GM23248 (cell line): ENCODE measurements around the gene ZFAND3. TPM values are rescaled to one million over a fixed set of nuclear protein-coding genes. Genes with fewer than 3 reads are reported as not detected.

Source experiments
- DNase-seq: peaks from one replicate; pipeline ENCODE4 v3.0.0-alpha.2; 2015
- H2AFZ ChIP-seq: fragments of 200-600 bp; sonication (generic); 2 replicates; pipeline ENCODE4 v1.6.1; 2016; ENCODE audit warnings: antibody characterized with exemption
- H3F3A ChIP-seq: fragments of 200-600 bp; sonication (generic); 2 replicates; pipeline ENCODE4 v1.6.1; 2016; ENCODE audit warnings: mild to moderate bottlenecking, antibody characterized with exemption, mixed run types; ENCODE audit not compliant: insufficient read depth
- H3K27ac ChIP-seq: fragments of 200-600 bp; sonication (generic); 2 replicates; pipeline ENCODE4 v1.5.1; 2016; ENCODE audit warnings: mild to moderate bottlenecking
- H3K27me3 ChIP-seq: fragments of 200-600 bp; sonication (generic); replicated peaks from 2 replicates; pipeline ENCODE4 v1.6.1; 2016; ENCODE audit warnings: mild to moderate bottlenecking; ENCODE audit not compliant: insufficient read depth
- H3K36me3 ChIP-seq: fragments of 200-600 bp; sonication (generic); 2 replicates; pipeline ENCODE4 v1.6.1; 2016; ENCODE audit warnings: low read depth, mild to moderate bottlenecking
- H3K4me1 ChIP-seq: fragments of 200-600 bp; sonication (generic); 2 replicates; pipeline ENCODE4 v1.6.1; 2016; ENCODE audit warnings: mild to moderate bottlenecking; ENCODE audit not compliant: insufficient read depth
- H3K4me2 ChIP-seq: fragments of 200-600 bp; sonication (generic); one replicate; pipeline ENCODE4 v1.6.1; 2016; ENCODE audit warnings: mild to moderate bottlenecking; ENCODE audit not compliant: unreplicated experiment
- H3K4me3 ChIP-seq: fragments of 200-600 bp; sonication (generic); 2 replicates; pipeline ENCODE4 v1.5.1; 2016; ENCODE audit warnings: mild to moderate bottlenecking
- H3K79me2 ChIP-seq: fragments of 200-600 bp; sonication (generic); 2 replicates; pipeline ENCODE4 v1.6.1; 2016; ENCODE audit warnings: mild to moderate bottlenecking; ENCODE audit not compliant: insufficient read depth
- H3K9ac ChIP-seq: fragments of 200-600 bp; sonication (generic); 2 replicates; pipeline ENCODE4 v1.6.1; 2016; ENCODE audit warnings: mild to moderate bottlenecking
- H3K9me2 ChIP-seq: fragments of 200-600 bp; sonication (generic); 2 replicates; pipeline ENCODE4 v1.6.1; 2016; ENCODE audit warnings: mixed run types, mild to moderate bottlenecking, moderate library complexity; ENCODE audit not compliant: insufficient read depth
- H3K9me3 ChIP-seq: fragments of 200-600 bp; sonication (generic); one replicate; pipeline ENCODE4 v1.6.1; 2017; ENCODE audit warnings: low read depth
- H4K20me1 ChIP-seq: fragments of 200-600 bp; sonication (generic); 2 replicates; pipeline ENCODE4 v1.6.0; 2016; ENCODE audit not compliant: insufficient read depth
- EZH2 ChIP-seq: fragments of 200-600 bp; sonication (generic); IDR thresholded peaks from 2 replicates; pipeline ENCODE4 v1.6.1; 2018; ENCODE audit warnings: antibody characterized with exemption, mild to moderate bottlenecking; ENCODE audit not compliant: insufficient read depth, poor library complexity, severe bottlenecking
- EZH2phosphoT487 ChIP-seq: fragments of 200-600 bp; sonication (generic); IDR thresholded peaks from 2 replicates; pipeline ENCODE4 v1.6.1; 2018; ENCODE audit warnings: antibody characterized with exemption, moderate library complexity, mild to moderate bottlenecking, low read depth; ENCODE audit not compliant: insufficient read depth
- WGBS, 2 experiments: methylation state at CpG; one replicate each; pipeline ENCODE4 v1.1.6; 2015 to 2017; ENCODE audit warnings: low lambda C conversion rate in 2 of 2, low coverage in 1 of 2; ENCODE audit errors: missing lambda C conversion rate in 2 of 2; 5-methylcytosine and 5-hydroxymethylcytosine counted together
- in situ Hi-C: fragments of 300-500 bp; cut with MboI; formaldehyde crosslinking; loops from 2 replicates; pipeline ENCODE4 v1.15.0; 2020
- polyA plus RNA-seq: library from polyadenylated mRNA; unstranded; fragments of >200 nt; fragmentation: Nextera tagmentation; extraction: Ambion mirVana; gene quantifications from 2 replicates; pipeline ENCODE4 v1.2.1, GENCODE V29; 2016
- total RNA-seq: library from RNA; depleted of rRNA; stranded (reverse); fragments of >200 nt; shearing (Covaris generic); gene quantifications from 2 replicates; pipeline ENCODE4 v1.2.3, GENCODE V29; 2014

Gene ZFAND3
- total and polyA plus RNA-seq, 2 experiments from 2014 or later = 27.5 to 40.0 TPM

GRCh38 chr6:37783856-37784584 lies 35.5 kb upstream of the ZFAND3 start:
- no peaks in the 10 kb centered on the region for H3K27me3 ChIP-seq
- no peaks in the 10 kb centered on the region for H3K9me3 ChIP-seq
- peak; percentile 75 for DNase-seq
- TF ChIP-seq EZH2 (no peak), EZH2phosphoT487 (no peak)
- peak overlapping the region; percentile 64 for H3K4me3 ChIP-seq
- H3K27ac ChIP-seq = peak overlapping the region; percentile 36
- peaks cover 18% of the 10 kb centered on the region for H3K4me1 ChIP-seq
- H2AFZ ChIP-seq = peak overlapping the region; percentile 92
- peak overlapping the region; percentile 86 for H3K4me2 ChIP-seq
- H3K9me2 ChIP-seq = no peaks in the 10 kb centered on the region
- peak overlapping the region; percentile 71 for H3K9ac ChIP-seq
- in situ Hi-C loops = no loop called here
- no peaks in the 10 kb centered on the region for H3K36me3 ChIP-seq
- WGBS, 2 experiments = 2% methylated on average over 35 of the region's 35 CpGs
- no peaks in the 10 kb centered on the region for H4K20me1 ChIP-seq
- no peaks in the 10 kb centered on the region for H3K79me2 ChIP-seq
- H3F3A ChIP-seq = no peaks in the 10 kb centered on the region

- TF ChIP-seq EZH2phosphoT487 (no peak), EZH2 (no peak)
- H3F3A ChIP-seq = no peaks in the 10 kb centered on the region
- no peaks in the 10 kb centered on the region for H3K27me3 ChIP-seq
- DNase-seq = peak; percentile 41
- H3K4me3 ChIP-seq = peak overlapping the region; percentile 64
- 24 to 37% methylated on average over 7 of the region's 7 CpGs for WGBS, 2 experiments
- H3K4me2 ChIP-seq = peak overlapping the region; percentile 86
- H3K4me1 ChIP-seq = peaks cover 18% of the 10 kb centered on the region
- H3K9ac ChIP-seq = 0 out of 2 replicates have a peak overlapping the region, but pooled peaks have one; percentile 71
- peak overlapping the region; percentile 92 for H2AFZ ChIP-seq
- in situ Hi-C loops = no loop called here
- no peak overlapping the region for H3K27ac ChIP-seq
- H3K9me2 ChIP-seq = no peaks in the 10 kb centered on the region
- H3K79me2 ChIP-seq = no peaks in the 10 kb centered on the region
- H3K36me3 ChIP-seq = no peaks in the 10 kb centered on the region
- H3K9me3 ChIP-seq = no peaks in the 10 kb centered on the region
- no peaks in the 10 kb centered on the region for H4K20me1 ChIP-seq
Measured at GRCh38 chr6:37784585-37784967, 35.0 kb upstream of the ZFAND3 start.

- no peak overlapping the region for H3K4me3 ChIP-seq
- H3K4me2 ChIP-seq = no peak overlapping the region
- no peak overlapping the region for H3K27ac ChIP-seq
- no peaks in the 10 kb centered on the region for H4K20me1 ChIP-seq
- H3K27me3 ChIP-seq = no peaks in the 10 kb centered on the region
- in situ Hi-C loops = no loop called here
- 61 to 71% methylated on average over 13 of the region's 13 CpGs for WGBS, 2 experiments
- TF ChIP-seq EZH2phosphoT487 (no peak), EZH2 (no peak)
- no peaks in the 10 kb centered on the region for H3K36me3 ChIP-seq
- no peaks in the 10 kb centered on the region for H3F3A ChIP-seq
- H3K9ac ChIP-seq = no peak overlapping the region
- H2AFZ ChIP-seq = no peak overlapping the region
- no peak for DNase-seq
- H3K4me1 ChIP-seq = peaks cover 18% of the 10 kb centered on the region
- no peaks in the 10 kb centered on the region for H3K9me2 ChIP-seq
- H3K9me3 ChIP-seq = no peaks in the 10 kb centered on the region
- H3K79me2 ChIP-seq = no peaks in the 10 kb centered on the region
Measured at GRCh38 chr6:37785002-37785662, 34.4 kb upstream of the ZFAND3 start.

GRCh38 chr6:37785663-37786270 lies 33.8 kb upstream of the ZFAND3 start:
- Histone ChIP-seq H3F3A (no peaks in the 10 kb centered on the region), H3K4me2 (no peak overlapping the region), H3K9ac (no peak overlapping the region), H3K27me3 (no peaks in the 10 kb centered on the region), H4K20me1 (no peaks in the 10 kb centered on the region), H2AFZ (no peak overlapping the region), H3K9me2 (no peaks in the 10 kb centered on the region), H3K36me3 (no peaks in the 10 kb centered on the region), H3K9me3 (no peaks in the 10 kb centered on the region), H3K27ac (no peak overlapping the region), H3K79me2 (no peaks in the 10 kb centered on the region), H3K4me1 (peaks cover 18% of the 10 kb centered on the region), H3K4me3 (no peak overlapping the region)
- TF ChIP-seq EZH2 (no peak), EZH2phosphoT487 (no peak)
- in situ Hi-C loops = no loop called here
- DNase-seq = peak; percentile 30
- 70 to 71% methylated on average over 18 of the region's 18 CpGs for WGBS, 2 experiments
